Tibial artery (tissue), 4 donors: ENCODE measurements around the gene ETV6.

Source experiments
- DNase-seq, 2 donors: peaks; one replicate each; pipeline ENCODE4 v3.0.0-alpha.2; 2019
- H3K27ac ChIP-seq, 2 donors: fragments of 200-600 bp; sonication (generic) in 1 of 2; 1 replicate in 1 of 2; 2 replicates in 1 of 2; pipeline ENCODE4 v1.5.1; 2018 to 2019; ENCODE audit warnings: mild to moderate bottlenecking in 1 of 2
- H3K27me3 ChIP-seq, 2 donors: fragments of 200-600 bp; sonication (generic) in 1 of 2; one replicate each; pipeline versions ENCODE4 v1.5.1 to v1.6.0; 2016 to 2019
- H3K36me3 ChIP-seq, 3 donors: fragments of 200-600 bp; sonication (generic) in 2 of 3; one replicate each; pipeline ENCODE4 v1.5.1; 2016 to 2019; ENCODE audit warnings: mild to moderate bottlenecking in 2 of 3
- H3K4me1 ChIP-seq, 4 donors: fragments of 200-600 bp; sonication (generic) in 2 of 4; 1 replicate in 3 of 4; 2 replicates in 1 of 4; pipeline ENCODE4 v1.5.1; 2016 to 2019
- H3K4me3 ChIP-seq, 2 donors: fragments of 200-600 bp; sonication (generic) in 1 of 2; 1 replicate in 1 of 2; 2 replicates in 1 of 2; pipeline ENCODE4 v1.5.1; 2018 to 2019; ENCODE audit warnings: mild to moderate bottlenecking in 2 of 2
- H3K9me3 ChIP-seq, 3 donors: fragments of 200-600 bp; sonication (generic) in 1 of 3; one replicate each; pipeline ENCODE4 v1.5.1; 2016 to 2019
- CTCF ChIP-seq, 2 experiments: fragments of 200-600 bp in 1 of 2; fragments of 450-650 bp in 1 of 2; IDR thresholded peaks; one replicate each; pipeline ENCODE4 v1.5.1; 2017 to 2019; ENCODE audit warnings: antibody characterized with exemption in 2 of 2, mild to moderate bottlenecking in 1 of 2, moderate library complexity in 1 of 2
- intact Hi-C: fragments of 100-400 bp; cut with DNase I; formaldehyde crosslinking; loops from one replicate; pipeline ENCODE4 v1.15.0; 2023; ENCODE audit warnings: low total_unique reads

The ETV6 gene

GRCh38 chr12:11649413-11650285, at the start of gene ETV6:
Gene ETV6 (plus strand): TSS chr12:11649674. CDS start chr12:11650128, 454 bp downstream.
- Histone ChIP-seq H3K9me3 (no peaks in the 10 kb centered on the region), H3K36me3 (no peaks in the 10 kb centered on the region), H3K27me3 (no peaks in the 10 kb centered on the region), H3K4me1 (peaks cover 0 to 29% (median 20%) of the 10 kb centered on the region in 4 donors), H3K4me3 (peak within 1 kb of the TSS; percentile 88), H3K27ac (peak within 1 kb of the TSS; percentile 95)
- intact Hi-C loops = loop anchor here (5.0 to 10.0 kb wide), 3 partner anchors 115 to 1528 kb away; no protein-coding TSS in a partner anchor
- peak; percentile 80 to 82 for DNase-seq
- peak in 1 of 2 experiments; percentile 13 for TF ChIP-seq CTCF (IDR thresholded peaks at IDR 0.05)

- H3K27ac ChIP-seq = no peak overlapping the region
- H3K36me3 ChIP-seq = no peaks in the 10 kb centered on the region
- intact Hi-C loops = no loop called here
- peaks cover 0 to 16% (median 3%) of the 10 kb centered on the region in 4 donors for H3K4me1 ChIP-seq
- no peak for DNase-seq
- no peaks in the 10 kb centered on the region for H3K9me3 ChIP-seq
- TF ChIP-seq CTCF (IDR thresholded peaks at IDR 0.05) = no peak
- no peaks in the 10 kb centered on the region for H3K27me3 ChIP-seq
- no peak overlapping the region for H3K4me3 ChIP-seq
Observed at GRCh38 chr12:11600199-11600598, 49.3 kb upstream of the ETV6 start.

- no peaks in the 10 kb centered on the region for H3K27me3 ChIP-seq
- no peak overlapping the region for H3K4me3 ChIP-seq
- intact Hi-C loops = no loop called here
- H3K4me1 ChIP-seq = peaks cover 0 to 17% (median 3%) of the 10 kb centered on the region in 4 donors
- H3K36me3 ChIP-seq = no peaks in the 10 kb centered on the region
- peak overlapping the region; percentile 18 to 56 for H3K27ac ChIP-seq
- TF ChIP-seq CTCF (IDR thresholded peaks at IDR 0.05) = no peak
- H3K9me3 ChIP-seq = no peaks in the 10 kb centered on the region
- no peak for DNase-seq
Observed at GRCh38 chr12:11601647-11602046, 47.8 kb upstream of the ETV6 start.

GRCh38 chr12:11607313-11608081, 42.0 kb upstream of the ETV6 start:
- Histone ChIP-seq H3K27me3 (no peaks in the 10 kb centered on the region), H3K4me1 (peaks cover 0 to 16% (median 5%) of the 10 kb centered on the region in 4 donors), H3K9me3 (no peaks in the 10 kb centered on the region), H3K36me3 (no peaks in the 10 kb centered on the region), H3K27ac (peak overlapping the region; percentile 22 to 62), H3K4me3 (peak overlapping the region in 1 of 2 donors; percentile 22)
- TF ChIP-seq CTCF (IDR thresholded peaks at IDR 0.05) = no peak
- intact Hi-C loops = no loop called here
- DNase-seq = no peak

GRCh38 chr12:11609045-11609444, 40.4 kb upstream of the ETV6 start:
- H3K27me3 ChIP-seq = no peaks in the 10 kb centered on the region
- no peak overlapping the region for H3K27ac ChIP-seq
- intact Hi-C loops = no loop called here
- H3K4me3 ChIP-seq = no peak overlapping the region
- H3K9me3 ChIP-seq = no peaks in the 10 kb centered on the region
- H3K36me3 ChIP-seq = no peaks in the 10 kb centered on the region
- peaks cover 0 to 16% (median 5%) of the 10 kb centered on the region in 4 donors for H3K4me1 ChIP-seq
- no peak for DNase-seq
- TF ChIP-seq CTCF (IDR thresholded peaks at IDR 0.05) = no peak
